Neural progenitor cell (in vitro differentiated cells): ENCODE data around the gene PHRF1.

Experiments used
- CTCF ChIP-seq: fragments of 200-600 bp; sonication (generic); IDR thresholded peaks from 2 replicates; pipeline ENCODE4 v1.5.1; 2017; ENCODE audit warnings: antibody characterized with exemption, mild to moderate bottlenecking
- EZH2phosphoT487 ChIP-seq: fragments of 200-600 bp; sonication (generic); IDR thresholded peaks from 2 replicates; pipeline ENCODE4 v1.6.1; 2017; ENCODE audit warnings: antibody characterized with exemption

- no peak for TF ChIP-seq CTCF
- TF ChIP-seq EZH2phosphoT487 = no peak
These were observed 74.2 kb downstream of the PHRF1 start for GRCh38 chr11:650482-650881.
